T-helper 1 cell treated with Interleukin-12 subunit alpha and Interleukin-12 subunit beta and Interleukin-4 antibody, amounts not matched to agents 30 μg/mL and 1 μg/mL, for 36 hours (primary cell): ENCODE measurements around the gene NPHS1.

ENCODE experiments used
- H3K27ac Mint-ChIP-seq: one replicate; pipeline ENCODE4 v1.8.0; 2021; ENCODE audit warnings: mild to moderate bottlenecking, mixed read lengths
- H3K27me3 Mint-ChIP-seq: one replicate; pipeline ENCODE4 v1.8.0; 2021; ENCODE audit warnings: low read depth, mixed read lengths
- H3K36me3 Mint-ChIP-seq: one replicate; pipeline ENCODE4 v1.8.0; 2021; ENCODE audit warnings: low read depth, mixed read lengths
- H3K4me1 Mint-ChIP-seq: one replicate; pipeline ENCODE4 v1.8.0; 2021; ENCODE audit warnings: low read depth, mixed read lengths
- H3K4me3 Mint-ChIP-seq: one replicate; pipeline ENCODE4 v1.8.0; 2021; ENCODE audit warnings: mild to moderate bottlenecking, moderate library complexity, mixed read lengths
- H3K9me3 Mint-ChIP-seq: one replicate; pipeline ENCODE4 v1.8.0; 2021; ENCODE audit warnings: mixed read lengths

The NPHS1 gene

DNA sequence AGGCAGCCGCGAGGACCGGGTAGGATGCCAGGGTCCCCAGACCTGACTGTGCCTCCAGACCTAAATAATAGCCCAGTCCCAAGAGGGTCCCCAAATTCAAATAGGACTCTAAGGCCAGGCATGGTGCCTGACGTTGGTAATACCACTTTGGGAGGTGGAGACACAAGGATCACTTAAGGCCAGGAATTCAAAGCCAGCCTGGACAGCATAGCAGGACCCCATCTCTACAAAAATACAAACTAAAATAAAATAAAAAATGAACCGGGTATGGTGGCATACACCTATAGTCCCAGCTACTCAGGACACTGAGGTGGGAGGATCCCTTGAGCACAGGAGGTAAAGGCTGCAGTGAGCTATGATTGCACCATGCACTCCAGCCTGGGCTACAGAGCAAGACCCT, 10.7 kb upstream of the NPHS1 start:
- H3K27ac Mint-ChIP-seq = no peak overlapping the region
- H3K4me3 Mint-ChIP-seq = no peak overlapping the region
- no peaks in the 10 kb centered on the region for H3K9me3 Mint-ChIP-seq
- peaks cover 3% of the 10 kb centered on the region for H3K36me3 Mint-ChIP-seq
- H3K4me1 Mint-ChIP-seq = peaks cover 5% of the 10 kb centered on the region
- peaks cover 59% of the 10 kb centered on the region for H3K27me3 Mint-ChIP-seq

DNA sequence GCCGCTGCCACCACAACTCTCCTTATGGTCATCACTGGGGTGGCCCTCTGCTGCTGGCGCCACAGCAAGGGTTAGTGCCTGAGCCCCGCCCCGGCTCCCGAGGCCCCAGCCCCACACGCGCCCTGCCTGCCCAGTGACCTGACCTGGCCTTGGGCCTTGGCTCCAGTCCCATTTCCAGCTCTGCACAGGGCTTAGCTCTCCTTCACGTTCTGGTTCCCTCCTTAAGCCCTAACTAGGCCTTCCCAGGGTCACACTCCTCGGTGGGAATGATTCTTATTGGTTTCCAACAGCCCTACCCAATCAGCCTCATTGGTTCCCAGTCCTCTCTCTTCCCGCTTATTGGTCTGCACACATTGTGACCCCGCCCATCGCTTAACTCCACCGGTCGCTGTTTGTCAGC, 10.2 kb upstream of the NPHS1 start:
- H3K9me3 Mint-ChIP-seq = no peaks in the 10 kb centered on the region
- peaks cover 3% of the 10 kb centered on the region for H3K36me3 Mint-ChIP-seq
- H3K4me3 Mint-ChIP-seq = no peak overlapping the region
- peaks cover 57% of the 10 kb centered on the region for H3K27me3 Mint-ChIP-seq
- H3K4me1 Mint-ChIP-seq = peaks cover 6% of the 10 kb centered on the region
- no peak overlapping the region for H3K27ac Mint-ChIP-seq

DNA sequence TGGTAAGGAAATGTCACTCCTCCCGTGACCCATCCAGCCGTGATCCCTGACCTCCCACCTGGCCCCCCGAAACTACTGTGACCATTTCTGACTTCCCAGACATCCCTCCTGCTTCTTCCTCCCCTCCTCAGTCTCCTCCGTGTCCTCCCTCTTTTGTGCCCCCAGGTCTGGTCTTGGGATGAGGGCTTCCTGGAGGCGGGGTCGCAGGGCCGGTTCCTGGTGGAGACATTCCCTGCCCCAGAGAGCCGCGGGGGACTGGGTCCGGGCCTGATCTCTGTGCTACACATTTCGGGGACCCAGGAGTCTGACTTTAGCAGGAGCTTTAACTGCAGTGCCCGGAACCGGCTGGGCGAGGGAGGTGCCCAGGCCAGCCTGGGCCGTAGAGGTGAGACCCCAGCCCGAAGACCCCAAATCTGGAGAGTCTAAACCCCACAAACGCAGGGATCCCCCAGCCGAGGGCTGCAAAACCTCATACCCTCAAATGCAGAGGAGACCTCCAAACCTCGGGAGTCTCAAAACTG, 9.4 kb upstream of the NPHS1 start:
- H3K4me3 Mint-ChIP-seq = no peak overlapping the region
- no peaks in the 10 kb centered on the region for H3K9me3 Mint-ChIP-seq
- H3K27me3 Mint-ChIP-seq = peaks cover 56% of the 10 kb centered on the region
- peaks cover 9% of the 10 kb centered on the region for H3K4me1 Mint-ChIP-seq
- H3K27ac Mint-ChIP-seq = no peak overlapping the region
- peaks cover 3% of the 10 kb centered on the region for H3K36me3 Mint-ChIP-seq

DNA sequence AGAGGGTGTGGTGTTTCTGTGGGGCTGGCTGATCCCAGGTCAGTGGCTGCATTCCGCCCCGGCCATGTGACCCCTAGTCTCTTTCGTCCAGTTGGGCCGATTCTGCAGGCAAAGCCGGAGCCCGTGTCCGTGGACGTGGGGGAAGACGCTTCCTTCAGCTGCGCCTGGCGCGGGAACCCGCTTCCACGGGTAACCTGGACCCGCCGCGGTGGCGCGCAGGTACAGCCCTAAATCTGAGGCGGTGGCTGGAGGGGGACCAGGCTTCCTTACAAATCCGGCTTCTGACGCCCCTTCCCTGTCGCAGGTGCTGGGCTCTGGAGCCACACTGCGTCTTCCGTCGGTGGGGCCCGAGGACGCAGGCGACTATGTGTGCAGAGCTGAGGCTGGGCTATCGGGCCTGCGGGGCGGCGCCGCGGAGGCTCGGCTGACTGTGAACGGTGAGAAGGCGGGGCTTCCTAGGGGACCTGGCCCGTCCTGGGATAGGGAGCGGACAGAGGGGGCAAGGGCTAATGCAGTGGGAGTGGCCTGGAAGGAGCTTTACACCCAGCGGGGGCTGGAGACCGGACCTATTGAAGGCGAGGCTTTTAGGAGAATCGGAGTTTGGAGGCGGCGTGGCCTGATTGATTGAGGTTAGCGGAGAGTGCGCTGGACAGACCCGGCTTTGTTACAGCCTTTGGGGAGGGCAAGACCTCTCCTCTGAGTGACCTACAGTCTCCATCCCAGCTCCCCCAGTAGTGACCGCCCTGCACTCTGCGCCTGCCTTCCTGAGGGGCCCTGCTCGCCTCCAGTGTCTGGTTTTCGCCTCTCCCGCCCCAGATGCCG, 8.7 kb upstream of the NPHS1 start:
- H3K9me3 Mint-ChIP-seq = no peaks in the 10 kb centered on the region

DNA sequence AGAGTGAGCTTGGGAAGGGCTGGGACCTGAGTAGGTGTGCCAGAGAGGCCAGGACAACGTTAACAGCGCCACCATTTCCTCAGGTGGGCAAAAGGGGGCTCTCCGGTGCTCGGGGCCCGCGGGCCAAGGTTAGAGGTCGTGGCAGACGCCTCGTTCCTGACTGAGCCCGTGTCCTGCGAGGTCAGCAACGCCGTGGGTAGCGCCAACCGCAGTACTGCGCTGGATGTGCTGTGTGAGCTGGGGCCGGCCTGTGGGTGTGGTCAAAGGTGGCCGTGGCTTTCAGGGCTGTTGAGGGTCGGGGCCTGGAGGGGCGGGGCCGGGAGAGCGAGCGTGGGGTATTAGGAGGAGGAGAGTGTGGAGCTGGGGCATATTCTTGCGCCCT, 8.1 kb upstream of the NPHS1 start:
- Mint-ChIP-seq H3K27me3 (peaks cover 56% of the 10 kb centered on the region), H3K4me3 (no peak overlapping the region)

More for the DNA sequence above, 8.7 kb upstream of the NPHS1 start:
- Mint-ChIP-seq H3K27me3 (peaks cover 52% of the 10 kb centered on the region), H3K4me1 (peaks cover 9% of the 10 kb centered on the region), H3K36me3 (peaks cover 3% of the 10 kb centered on the region), H3K4me3 (no peak overlapping the region), H3K27ac (no peak overlapping the region)

DNA sequence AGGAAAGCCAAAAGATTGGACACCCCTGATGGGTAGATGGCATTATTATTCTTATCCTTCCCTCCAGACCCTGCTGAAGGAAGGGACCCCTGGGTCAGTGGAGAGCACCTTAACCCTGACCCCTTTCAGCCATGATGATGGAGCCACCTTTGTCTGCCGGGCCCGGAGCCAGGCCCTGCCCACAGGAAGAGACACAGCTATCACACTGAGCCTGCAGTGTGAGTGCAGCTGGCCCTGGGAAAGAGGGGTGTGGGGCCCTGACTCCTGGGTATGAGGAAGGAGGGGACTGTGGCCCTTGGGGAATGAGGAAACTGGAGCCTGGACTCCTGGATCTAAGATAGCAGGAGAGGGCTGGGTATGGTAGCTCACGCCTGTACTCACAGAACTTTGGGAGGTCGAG, 7.1 kb upstream of the NPHS1 start:
- Mint-ChIP-seq H3K36me3 (peaks cover 3% of the 10 kb centered on the region), H3K27ac (no peak overlapping the region), H3K4me3 (no peak overlapping the region), H3K9me3 (no peaks in the 10 kb centered on the region), H3K4me1 (peaks cover 11% of the 10 kb centered on the region), H3K27me3 (peaks cover 66% of the 10 kb centered on the region)

More for the DNA sequence above, 8.1 kb upstream of the NPHS1 start:
- no peak overlapping the region for H3K27ac Mint-ChIP-seq
- peaks cover 11% of the 10 kb centered on the region for H3K4me1 Mint-ChIP-seq
- peaks cover 3% of the 10 kb centered on the region for H3K36me3 Mint-ChIP-seq
- H3K9me3 Mint-ChIP-seq = no peaks in the 10 kb centered on the region

DNA sequence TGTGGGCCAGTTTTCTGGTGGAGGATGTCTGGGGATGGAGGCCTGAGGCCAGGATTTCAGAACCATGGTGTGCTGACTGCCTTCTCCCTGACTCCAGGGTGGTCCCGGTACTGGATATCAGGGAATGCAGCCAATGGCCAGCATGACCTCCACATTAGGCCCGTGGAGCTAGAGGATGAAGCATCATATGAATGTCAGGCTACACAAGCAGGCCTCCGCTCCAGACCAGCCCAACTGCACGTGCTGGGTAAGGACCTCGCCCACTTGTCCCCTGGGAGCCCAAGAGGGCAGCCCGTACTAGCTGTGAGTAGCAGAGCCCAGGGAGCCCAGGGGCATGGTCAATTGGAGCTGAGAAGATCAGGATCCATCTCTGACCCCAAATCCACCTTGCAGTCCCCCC, 6.0 kb upstream of the NPHS1 start:
- no peak overlapping the region for H3K27ac Mint-ChIP-seq
- H3K4me1 Mint-ChIP-seq = peaks cover 11% of the 10 kb centered on the region
- no peaks in the 10 kb centered on the region for H3K9me3 Mint-ChIP-seq
- H3K36me3 Mint-ChIP-seq = peaks cover 3% of the 10 kb centered on the region
- peaks cover 69% of the 10 kb centered on the region for H3K27me3 Mint-ChIP-seq
- H3K4me3 Mint-ChIP-seq = no peak overlapping the region

DNA sequence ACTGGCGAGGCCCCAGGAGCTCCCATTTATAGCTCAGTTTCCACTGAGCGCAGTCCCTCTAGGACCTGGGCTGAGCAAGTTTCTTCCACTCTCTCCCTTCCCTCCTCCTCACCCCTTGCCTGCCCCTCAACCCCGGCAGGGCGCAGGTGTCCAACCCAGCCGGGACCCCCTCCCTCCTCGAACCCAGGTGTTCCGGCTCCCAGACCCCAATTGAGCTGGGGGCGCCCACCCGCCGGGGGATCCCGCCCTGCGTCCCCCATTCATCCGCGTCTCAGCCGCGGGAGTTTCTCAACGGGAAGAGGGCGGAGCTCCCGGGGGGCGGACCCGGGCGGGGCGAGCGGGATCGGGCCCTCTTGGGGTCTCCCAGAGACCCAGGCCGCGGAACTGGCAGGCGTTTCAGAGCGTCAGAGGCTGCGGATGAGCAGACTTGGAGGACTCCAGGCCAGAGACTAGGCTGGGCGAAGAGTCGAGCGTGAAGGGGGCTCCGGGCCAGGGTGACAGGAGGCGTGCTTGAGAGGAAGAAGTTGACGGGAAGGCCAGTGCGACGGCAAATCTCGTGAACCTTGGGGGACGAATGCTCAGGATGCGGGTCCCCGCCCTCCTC, 4.3 kb upstream of the NPHS1 start, which contains the start of gene KIRREL2:
Gene KIRREL2 (plus strand): TSS at position 366 of the 604 bp plus-strand sequence. CDS start 209 bp downstream, at position 575.
- peaks cover 11% of the 10 kb centered on the region for H3K4me1 Mint-ChIP-seq
- H3K27me3 Mint-ChIP-seq = peaks cover 73% of the 10 kb centered on the region
- no peak within 1 kb of the TSS for H3K27ac Mint-ChIP-seq
- H3K36me3 Mint-ChIP-seq = peaks cover 3% of the 10 kb centered on the region
- peak within 1 kb of the TSS; percentile 88 for H3K4me3 Mint-ChIP-seq
- no peaks in the 10 kb centered on the region for H3K9me3 Mint-ChIP-seq

DNA sequence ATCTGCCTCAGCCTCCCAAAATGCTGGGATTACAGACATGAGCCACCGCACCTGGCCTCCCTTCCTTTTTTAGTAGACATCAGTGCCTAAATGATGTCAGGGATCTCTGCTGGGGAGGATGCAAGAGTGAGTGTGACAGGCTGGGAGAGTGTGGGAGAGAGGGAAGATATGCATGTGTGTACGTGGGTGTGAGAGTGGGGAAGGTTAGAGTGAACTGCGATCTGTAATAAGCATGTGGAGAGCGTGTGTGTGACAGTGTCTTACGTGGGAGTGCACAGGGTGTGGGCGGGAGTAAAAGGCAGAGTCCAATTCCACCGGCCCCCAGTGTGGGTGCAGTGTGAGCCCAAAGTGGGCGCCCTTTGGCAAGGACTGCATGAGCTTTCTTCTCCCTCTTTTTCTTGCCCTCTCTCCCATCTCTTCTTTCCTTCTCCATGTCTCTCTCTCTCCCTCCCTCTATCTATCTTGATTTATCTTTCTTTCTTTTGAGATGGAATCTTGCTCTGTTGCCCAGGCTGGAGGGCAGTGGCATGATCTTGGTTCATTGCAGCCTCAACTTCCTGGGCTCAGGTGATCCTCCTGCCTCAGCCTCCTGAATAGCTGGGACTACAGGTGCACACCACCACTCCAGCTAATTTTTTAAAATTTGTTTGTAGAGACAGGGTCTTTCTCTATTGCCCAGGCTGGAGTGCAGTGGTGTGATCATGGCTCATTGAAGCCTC, 893 bp upstream of the NPHS1 start:
- H3K9me3 Mint-ChIP-seq = no peaks in the 10 kb centered on the region
- no peak overlapping the region for H3K27ac Mint-ChIP-seq
- H3K4me3 Mint-ChIP-seq = no peak overlapping the region
- H3K27me3 Mint-ChIP-seq = peaks cover 59% of the 10 kb centered on the region
- H3K36me3 Mint-ChIP-seq = no peaks in the 10 kb centered on the region
- H3K4me1 Mint-ChIP-seq = peaks cover 8% of the 10 kb centered on the region

DNA sequence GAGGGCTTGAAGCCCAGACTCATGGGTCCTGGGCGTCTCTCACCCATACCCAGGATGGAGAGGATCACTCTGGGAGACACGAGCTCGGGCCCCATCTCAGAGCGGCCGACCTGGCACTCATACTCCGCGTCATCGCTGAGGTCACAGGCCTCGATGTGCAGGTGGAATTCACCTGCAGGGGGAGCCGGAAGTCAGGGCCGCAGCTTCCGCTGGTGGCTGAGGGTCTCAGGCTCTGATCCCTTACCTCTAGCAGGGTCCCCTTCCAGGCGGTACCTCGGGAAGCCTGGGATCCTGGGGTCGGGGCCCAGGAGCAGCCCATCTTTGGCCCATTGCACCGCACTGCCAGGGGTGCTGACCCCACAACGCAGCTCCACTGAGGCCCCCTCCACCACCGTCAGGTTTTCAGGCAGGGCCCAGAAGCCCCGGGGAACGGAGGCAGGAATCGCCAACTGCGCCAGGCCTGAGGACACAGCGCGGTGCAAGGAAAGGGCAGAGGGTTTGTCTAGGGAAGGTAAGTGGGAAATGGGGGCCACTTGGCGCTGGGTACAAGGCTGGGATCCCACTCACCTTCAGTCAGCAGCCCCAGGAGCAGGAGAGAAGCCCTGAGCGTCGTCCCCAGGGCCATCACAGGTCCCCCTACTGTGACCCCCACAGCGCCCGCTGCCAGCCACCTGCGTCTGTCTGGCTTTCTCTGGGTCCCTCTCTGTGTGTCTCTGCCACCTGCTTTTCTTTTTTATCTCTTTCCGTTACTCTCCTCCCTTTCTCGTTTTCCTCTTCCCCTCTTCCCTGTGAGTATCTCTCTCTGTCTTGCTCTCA, 883 bp downstream of the NPHS1 start:
- Mint-ChIP-seq H3K9me3 (no peaks in the 10 kb centered on the region), H3K36me3 (no peaks in the 10 kb centered on the region), H3K4me3 (no peak overlapping the region), H3K4me1 (peaks cover 6% of the 10 kb centered on the region), H3K27me3 (peaks cover 57% of the 10 kb centered on the region), H3K27ac (no peak overlapping the region)

DNA sequence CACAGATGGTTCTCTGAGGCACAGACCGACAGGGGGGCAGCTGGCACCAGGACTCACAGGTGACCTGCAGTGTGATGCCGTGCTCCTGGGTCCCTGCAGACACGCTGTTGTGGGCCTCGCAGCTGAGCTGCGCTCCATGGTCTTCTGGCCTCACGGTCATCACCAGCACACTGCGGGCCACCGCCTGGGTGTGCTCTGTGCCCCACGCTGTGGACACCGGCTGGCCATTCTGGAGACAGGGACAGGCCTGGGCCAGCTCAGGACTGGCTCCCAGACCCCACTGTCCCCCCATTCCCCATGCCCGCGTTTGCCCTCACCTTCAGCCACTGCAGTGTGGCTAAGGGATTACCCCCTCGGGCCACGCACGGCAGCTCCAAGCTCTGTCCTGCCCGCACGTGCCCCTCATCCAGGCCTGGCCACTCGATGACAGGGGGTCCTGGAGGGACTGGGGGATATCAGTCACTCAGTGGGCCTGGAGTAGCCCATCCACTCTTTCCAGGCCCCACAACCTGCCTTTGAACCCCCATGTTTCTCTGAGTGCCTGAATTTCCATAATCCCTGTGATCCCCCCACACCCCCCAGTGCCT, 3.3 kb downstream of the NPHS1 start:
- Mint-ChIP-seq H3K36me3 (no peaks in the 10 kb centered on the region), H3K4me1 (peaks cover 12% of the 10 kb centered on the region), H3K9me3 (no peaks in the 10 kb centered on the region), H3K4me3 (no peak overlapping the region), H3K27me3 (peaks cover 62% of the 10 kb centered on the region), H3K27ac (no peak overlapping the region)

DNA sequence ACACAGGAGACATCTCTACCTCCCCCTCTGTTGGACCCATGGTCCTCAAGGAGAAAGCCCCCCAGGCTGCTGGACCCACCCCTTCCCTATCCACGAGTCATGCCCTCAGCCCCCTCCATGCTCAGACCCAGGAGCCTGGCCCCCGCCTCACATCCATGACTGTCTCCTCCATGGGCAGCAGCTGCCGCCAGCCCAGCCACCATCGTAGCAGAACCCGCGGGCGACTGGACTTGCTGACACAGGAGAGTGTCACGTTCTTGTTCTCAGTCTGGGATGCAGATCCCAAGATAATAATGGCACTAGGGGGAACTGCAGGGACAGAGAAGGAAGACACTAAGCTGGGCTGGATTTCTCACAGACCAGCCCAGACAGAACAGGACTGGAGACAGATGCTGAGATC, 3.8 kb downstream of the NPHS1 start:
- Mint-ChIP-seq H3K9me3 (no peaks in the 10 kb centered on the region), H3K36me3 (no peaks in the 10 kb centered on the region), H3K27me3 (peaks cover 67% of the 10 kb centered on the region), H3K4me3 (no peak overlapping the region), H3K27ac (no peak overlapping the region), H3K4me1 (peaks cover 12% of the 10 kb centered on the region)

DNA sequence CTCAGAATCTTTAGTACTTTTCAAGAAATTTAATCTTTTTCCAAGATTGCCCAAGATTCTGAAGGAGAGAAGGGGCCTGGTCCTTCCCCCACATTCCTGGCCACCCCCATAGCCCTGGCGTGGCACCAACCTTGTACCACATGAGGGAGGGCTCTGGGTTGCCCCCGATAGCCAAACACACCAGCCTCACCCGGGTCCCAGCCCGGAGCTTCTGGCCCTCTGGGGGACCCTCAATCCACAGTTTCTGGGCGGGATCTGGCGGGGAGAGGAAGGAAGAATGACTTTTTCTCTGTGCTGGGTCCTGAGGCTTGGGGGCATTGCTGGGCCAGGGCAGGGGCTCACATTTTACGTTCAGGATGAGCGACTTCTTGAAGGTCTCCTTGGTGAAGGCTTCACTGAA, 4.4 kb downstream of the NPHS1 start:
- peaks cover 67% of the 10 kb centered on the region for H3K27me3 Mint-ChIP-seq
- no peaks in the 10 kb centered on the region for H3K36me3 Mint-ChIP-seq
- no peaks in the 10 kb centered on the region for H3K9me3 Mint-ChIP-seq
- H3K4me3 Mint-ChIP-seq = no peak overlapping the region
- peaks cover 12% of the 10 kb centered on the region for H3K4me1 Mint-ChIP-seq
- H3K27ac Mint-ChIP-seq = no peak overlapping the region
